HG03066 (cell line): ENCODE measurements around the gene TAAR6.
"Not testable (repeated sequence)": the region's sequence is repeated elsewhere in the genome, so short reads cannot be mapped to it uniquely, and the experiment has no call there.

Source experiments
- ATAC-seq: cut with Tn5 transposase; IDR thresholded peaks from one replicate; pipeline ENCODE4 v1.9.1; 2021; ENCODE audit warnings: low read depth; ENCODE audit not compliant: unreplicated experiment

The TAAR6 gene

GRCh38 chr6:132570221-132570777 is at the start of gene TAAR6:
TAAR6 (plus strand) TSS chr6:132570322; CDS start chr6:132570322, 0 bp downstream.
- ATAC-seq: no peak

- no peak for ATAC-seq
These were observed 49.2 kb upstream of the TAAR6 start for GRCh38 chr6:132520953-132521352.

GRCh38 chr6:132524646-132525045 is 45.5 kb upstream of the TAAR6 start:
- no peak for ATAC-seq

GRCh38 chr6:132525866-132526265 is 44.3 kb upstream of the TAAR6 start:
- no peak for ATAC-seq

- ATAC-seq: no peak
These were observed 43.7 kb upstream of the TAAR6 start for GRCh38 chr6:132526461-132526860.

- no peak for ATAC-seq
These were observed 42.3 kb upstream of the TAAR6 start for GRCh38 chr6:132527791-132528190.

- ATAC-seq: peak; percentile 96
These were observed 39.7 kb upstream of the TAAR6 start for GRCh38 chr6:132530293-132530974.

- not testable (repeated sequence) for ATAC-seq
These were observed 35.6 kb upstream of the TAAR6 start for GRCh38 chr6:132534546-132534945.

GRCh38 chr6:132537145-132537544 is 33.0 kb upstream of the TAAR6 start:
- no peak for ATAC-seq

GRCh38 chr6:132537977-132538376 is 32.1 kb upstream of the TAAR6 start, which contains the start of gene TAAR9:
TAAR9 (plus strand) TSS chr6:132538277; CDS start chr6:132538290, 13 bp downstream.
- no peak for ATAC-seq

- ATAC-seq: no peak
These were observed 25.3 kb upstream of the TAAR6 start for GRCh38 chr6:132544826-132545225.

GRCh38 chr6:132548746-132549463 is 21.2 kb upstream of the TAAR6 start:
- no peak for ATAC-seq

GRCh38 chr6:132551214-132551613 is 18.9 kb upstream of the TAAR6 start:
- ATAC-seq: no peak

GRCh38 chr6:132552372-132552771 is 17.8 kb upstream of the TAAR6 start, which contains the start of gene TAAR8:
TAAR8 (plus strand) TSS chr6:132552672; CDS start chr6:132552693, 21 bp downstream.
- ATAC-seq: no peak

GRCh38 chr6:132560087-132560486 is 10.0 kb upstream of the TAAR6 start:
- not testable (repeated sequence) for ATAC-seq

GRCh38 chr6:132566404-132566803 is 3.7 kb upstream of the TAAR6 start:
- no peak for ATAC-seq

GRCh38 chr6:132567566-132567965 is 2.6 kb upstream of the TAAR6 start:
- no peak for ATAC-seq

- ATAC-seq: no peak
These were observed 1.5 kb upstream of the TAAR6 start for GRCh38 chr6:132568611-132569010.

- ATAC-seq: no peak
These were observed 952 bp upstream of the TAAR6 start for GRCh38 chr6:132569170-132569569.

GRCh38 chr6:132571774-132572173 is 1.7 kb downstream of the TAAR6 start:
- no peak for ATAC-seq

- ATAC-seq: no peak
These were observed 14.6 kb downstream of the TAAR6 start for GRCh38 chr6:132584698-132585097.

GRCh38 chr6:132587424-132587823 is 17.3 kb downstream of the TAAR6 start:
- no peak for ATAC-seq
